ENCODE measurements around the gene CIAO2B. TPM values are rescaled to one million over a fixed set of nuclear protein-coding genes. Genes with fewer than 3 reads are reported as not detected.

Gene CIAO2B
- total and polyA plus RNA-seq, 2 donors (not counting 3 experiments of a cell fraction or from before 2014, with no cell fraction given), result 78.7 to 314 TPM

DNA sequence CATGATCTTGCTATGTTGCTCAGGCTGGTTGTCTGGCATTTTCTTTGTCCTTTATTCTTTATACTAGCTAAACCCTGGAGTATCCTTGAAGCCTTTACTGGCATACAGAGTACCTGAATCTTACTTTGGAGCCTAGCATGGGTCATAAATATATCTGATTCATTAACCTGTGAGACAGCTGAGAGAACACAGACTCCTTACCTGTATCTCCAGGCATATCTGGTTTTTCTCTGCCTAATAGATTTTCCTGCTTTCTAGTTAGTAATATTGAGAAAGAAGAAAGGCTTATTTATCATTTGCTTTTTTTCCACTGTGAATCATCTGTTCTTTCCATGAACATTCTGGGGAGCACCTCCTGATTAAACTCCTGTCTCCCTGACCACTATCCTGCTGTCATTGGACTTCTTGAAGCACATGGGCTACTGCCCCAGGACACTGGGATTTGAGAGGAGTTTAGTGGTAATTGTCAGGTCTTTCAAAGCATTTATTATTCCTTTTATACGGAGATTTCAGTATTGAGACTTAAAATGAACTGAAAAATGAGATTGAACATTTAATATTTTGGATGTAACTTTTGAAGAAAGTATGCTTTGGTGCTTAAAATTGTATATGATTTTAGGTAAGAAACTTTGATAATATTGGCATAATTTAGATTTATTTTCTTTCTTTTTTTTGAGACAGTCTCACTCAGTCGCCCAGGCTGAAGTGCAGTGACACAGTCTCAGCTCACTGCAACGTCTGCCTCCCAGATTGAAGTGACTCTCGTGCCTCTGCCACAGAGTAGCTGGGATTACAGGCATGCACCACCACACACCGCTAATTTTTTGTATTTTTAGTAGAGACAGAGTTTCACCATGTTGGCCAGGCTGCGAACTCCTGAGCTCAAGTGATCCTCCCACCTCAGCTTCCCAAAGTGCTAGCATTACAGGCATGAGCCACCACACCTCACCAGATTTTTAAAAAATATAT is 45.3 kb downstream of the CIAO2B start:
- CTCF ChIA-PET, result interaction anchor here (0.7 to 1.8 kb wide), 5 partner anchors 7 to 228 kb away, joined by 3 to 12 read pairs (median 3); partner anchors contain the start of gene NAE1
- POLR2A ChIA-PET, result no interaction called here
- no peaks in the 10 kb centered on the region for H3K27me3 ChIP-seq (ENCODE audit: control insufficient read depth in 2 of 2, insufficient read depth in 2 of 2, low read length in 2 of 2)
- intact Hi-C loops (cut with micrococcal nuclease) (no loop called here), dilution Hi-C loops (cut with MboI; ENCODE audit: extremely low pct_ligation_motif_present, low sequenced_read_pairs) (no loop called here)
- H3K79me2 ChIP-seq (ENCODE audit: control insufficient read depth, insufficient read depth, low read length), result no peaks in the 10 kb centered on the region
- FAIRE-seq (no peak), DNase-seq (ENCODE audit: low read depth, low spot score) (no peak)
- TF ChIP-seq POLR2A (IDR thresholded peaks at IDR 0.05; ENCODE audit: low read depth, low read length) (no peak), MYC (IDR thresholded peaks at IDR 0.05; ENCODE audit: low read depth, low read length) (no peak), JUN (IDR thresholded peaks at IDR 0.05; ENCODE audit: borderline replicate concordance, insufficient read depth, insufficient read length, low read depth) (no peak)
- TF ChIP-seq, protein P1, sequence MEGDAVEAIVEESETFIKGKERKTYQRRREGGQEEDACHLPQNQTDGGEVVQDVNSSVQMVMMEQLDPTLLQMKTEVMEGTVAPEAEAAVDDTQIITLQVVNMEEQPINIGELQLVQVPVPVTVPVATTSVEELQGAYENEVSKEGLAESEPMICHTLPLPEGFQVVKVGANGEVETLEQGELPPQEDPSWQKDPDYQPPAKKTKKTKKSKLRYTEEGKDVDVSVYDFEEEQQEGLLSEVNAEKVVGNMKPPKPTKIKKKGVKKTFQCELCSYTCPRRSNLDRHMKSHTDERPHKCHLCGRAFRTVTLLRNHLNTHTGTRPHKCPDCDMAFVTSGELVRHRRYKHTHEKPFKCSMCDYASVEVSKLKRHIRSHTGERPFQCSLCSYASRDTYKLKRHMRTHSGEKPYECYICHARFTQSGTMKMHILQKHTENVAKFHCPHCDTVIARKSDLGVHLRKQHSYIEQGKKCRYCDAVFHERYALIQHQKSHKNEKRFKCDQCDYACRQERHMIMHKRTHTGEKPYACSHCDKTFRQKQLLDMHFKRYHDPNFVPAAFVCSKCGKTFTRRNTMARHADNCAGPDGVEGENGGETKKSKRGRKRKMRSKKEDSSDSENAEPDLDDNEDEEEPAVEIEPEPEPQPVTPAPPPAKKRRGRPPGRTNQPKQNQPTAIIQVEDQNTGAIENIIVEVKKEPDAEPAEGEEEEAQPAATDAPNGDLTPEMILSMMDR (IDR thresholded peaks at IDR 0.05; ENCODE audit: extremely low read depth in 1 of 2, insufficient read depth in 1 of 2, low read depth in 1 of 2, low read length in 2 of 2), result no peak
- H3K9me3 ChIP-seq (replicated peaks; ENCODE audit: control insufficient read depth, insufficient read depth, low read length), result no peaks in the 10 kb centered on the region
- H3K4me1 ChIP-seq (ENCODE audit: control insufficient read depth, extremely low read depth, insufficient read depth, low read length), result no peaks in the 10 kb centered on the region
- no peak overlapping the region for H3K4me3 ChIP-seq (replicated peaks in 1 of 3; ENCODE audit: insufficient read depth in 1 of 3, low read depth in 1 of 3, low read length in 3 of 3)
- no TSS peak for BruUV-seq (replicated peaks)
- no peak overlapping the region for H2AFZ ChIP-seq (ENCODE audit: low read depth, low read length)
- H3K36me3 ChIP-seq (ENCODE audit: control insufficient read depth in 2 of 2, extremely low read depth in 1 of 2, insufficient read depth in 2 of 2, low read length in 2 of 2), result peaks cover 3 to 9% of the 10 kb centered on the region in 2 experiments
- no peak overlapping the region for H3K4me2 ChIP-seq (ENCODE audit: insufficient read depth, low read length)
- H4K20me1 ChIP-seq (replicated peaks; ENCODE audit: control insufficient read depth, extremely low read depth, insufficient read depth, low read length), result peaks cover 4% of the 10 kb centered on the region
- no peak overlapping the region for H3K9ac ChIP-seq (replicated peaks; ENCODE audit: extremely low read depth, insufficient read depth, low read length)
- no peak overlapping the region for H3K27ac ChIP-seq (ENCODE audit: insufficient read depth, low read depth, low read length)
- no peaks in the 10 kb centered on the region for H3K9me1 ChIP-seq (replicated peaks; ENCODE audit: control insufficient read depth, extremely low read depth, insufficient read depth, low read length)

DNA sequence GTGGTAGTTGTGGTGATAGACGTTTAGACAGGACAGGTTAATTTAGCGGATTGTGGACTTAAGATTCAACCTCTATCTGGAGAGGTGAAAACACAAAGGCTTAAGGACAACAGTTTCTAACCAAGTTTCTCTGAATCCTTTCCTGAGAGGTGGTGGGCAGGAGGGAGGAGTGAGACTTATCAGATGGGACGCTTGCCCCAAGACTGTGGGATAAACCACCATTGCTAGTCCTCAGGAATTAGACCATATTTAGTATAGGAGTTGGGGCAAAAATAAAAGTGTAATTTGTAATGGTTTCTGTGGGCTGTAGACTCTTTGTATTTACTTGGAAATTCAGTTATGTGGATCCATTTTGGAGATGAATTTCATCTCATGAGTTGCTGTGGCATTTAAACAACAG is 47.3 kb downstream of the CIAO2B start:
- Histone ChIP-seq H3K9me3 (replicated peaks; ENCODE audit: control insufficient read depth, insufficient read depth, low read length) (no peaks in the 10 kb centered on the region), H3K4me1 (ENCODE audit: control insufficient read depth, extremely low read depth, insufficient read depth, low read length) (no peaks in the 10 kb centered on the region), H3K4me3 (replicated peaks in 1 of 3; ENCODE audit: insufficient read depth in 1 of 3, low read depth in 1 of 3, low read length in 3 of 3) (no peak overlapping the region), H3K4me2 (ENCODE audit: insufficient read depth, low read length) (no peak overlapping the region), H3K9ac (replicated peaks; ENCODE audit: extremely low read depth, insufficient read depth, low read length) (no peak overlapping the region), H2AFZ (ENCODE audit: low read depth, low read length) (no peak overlapping the region), H3K27me3 (ENCODE audit: control insufficient read depth in 2 of 2, insufficient read depth in 2 of 2, low read length in 2 of 2) (no peaks in the 10 kb centered on the region), H3K9me1 (replicated peaks; ENCODE audit: control insufficient read depth, extremely low read depth, insufficient read depth, low read length) (no peaks in the 10 kb centered on the region), H3K79me2 (ENCODE audit: control insufficient read depth, insufficient read depth, low read length) (no peaks in the 10 kb centered on the region), H3K36me3 (ENCODE audit: control insufficient read depth in 2 of 2, extremely low read depth in 1 of 2, insufficient read depth in 2 of 2, low read length in 2 of 2) (peaks cover 3 to 9% of the 10 kb centered on the region in 2 experiments), H4K20me1 (replicated peaks; ENCODE audit: control insufficient read depth, extremely low read depth, insufficient read depth, low read length) (peaks cover 4% of the 10 kb centered on the region), H3K27ac (ENCODE audit: insufficient read depth, low read depth, low read length) (no peak overlapping the region)
- FAIRE-seq (no peak), DNase-seq (ENCODE audit: low read depth, low spot score) (peak; percentile 16)
- ChIA-PET POLR2A (no interaction called here), CTCF (interaction anchor here (0.7 to 1.3 kb wide), 4 partner anchors 14 to 42 kb away, joined by 3 to 4 read pairs (median 4); no protein-coding TSS in a partner anchor)
- intact Hi-C loops (cut with micrococcal nuclease) (no loop called here), dilution Hi-C loops (cut with MboI; ENCODE audit: extremely low pct_ligation_motif_present, low sequenced_read_pairs) (no loop called here)
- TF ChIP-seq FOS (IDR thresholded peaks at IDR 0.05; ENCODE audit: borderline replicate concordance, insufficient read depth, low read length) (no peak), POLR2A (IDR thresholded peaks at IDR 0.05; ENCODE audit: low read depth, low read length) (no peak)
- TF ChIP-seq, protein P2, sequence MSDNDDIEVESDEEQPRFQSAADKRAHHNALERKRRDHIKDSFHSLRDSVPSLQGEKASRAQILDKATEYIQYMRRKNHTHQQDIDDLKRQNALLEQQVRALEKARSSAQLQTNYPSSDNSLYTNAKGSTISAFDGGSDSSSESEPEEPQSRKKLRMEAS (IDR thresholded peaks at IDR 0.05; ENCODE audit: insufficient read depth, insufficient read length), result no peak
- TF ChIP-seq, protein P1 (IDR thresholded peaks at IDR 0.05; ENCODE audit: extremely low read depth in 1 of 2, insufficient read depth in 1 of 2, low read depth in 1 of 2, low read length in 2 of 2), result no peak
- no TSS peak for BruUV-seq (replicated peaks)
